OCI-LY3 (cell line): Measurements from ENCODE around the gene CHST11.

ENCODE experiments used
- EZH2phosphoT487 ChIP-seq: fragments of 200-600 bp; shearing (Covaris generic); IDR thresholded peaks from 2 replicates; pipeline ENCODE4 v1.6.1; 2018; ENCODE audit warnings: antibody characterized with exemption, mixed run types, low read depth
- TF ChIP-seq, protein P1 (sequence below): fragments of 200-600, 300-600 bp; sonication (generic); IDR thresholded peaks from 2 replicates; pipeline ENCODE4 v1.5.1; 2014; ENCODE audit warnings: antibody characterized with exemption, low read length, low read depth

- TF ChIP-seq, protein P1, sequence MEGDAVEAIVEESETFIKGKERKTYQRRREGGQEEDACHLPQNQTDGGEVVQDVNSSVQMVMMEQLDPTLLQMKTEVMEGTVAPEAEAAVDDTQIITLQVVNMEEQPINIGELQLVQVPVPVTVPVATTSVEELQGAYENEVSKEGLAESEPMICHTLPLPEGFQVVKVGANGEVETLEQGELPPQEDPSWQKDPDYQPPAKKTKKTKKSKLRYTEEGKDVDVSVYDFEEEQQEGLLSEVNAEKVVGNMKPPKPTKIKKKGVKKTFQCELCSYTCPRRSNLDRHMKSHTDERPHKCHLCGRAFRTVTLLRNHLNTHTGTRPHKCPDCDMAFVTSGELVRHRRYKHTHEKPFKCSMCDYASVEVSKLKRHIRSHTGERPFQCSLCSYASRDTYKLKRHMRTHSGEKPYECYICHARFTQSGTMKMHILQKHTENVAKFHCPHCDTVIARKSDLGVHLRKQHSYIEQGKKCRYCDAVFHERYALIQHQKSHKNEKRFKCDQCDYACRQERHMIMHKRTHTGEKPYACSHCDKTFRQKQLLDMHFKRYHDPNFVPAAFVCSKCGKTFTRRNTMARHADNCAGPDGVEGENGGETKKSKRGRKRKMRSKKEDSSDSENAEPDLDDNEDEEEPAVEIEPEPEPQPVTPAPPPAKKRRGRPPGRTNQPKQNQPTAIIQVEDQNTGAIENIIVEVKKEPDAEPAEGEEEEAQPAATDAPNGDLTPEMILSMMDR: no peak
- no peak for TF ChIP-seq EZH2phosphoT487
Measured at GRCh38 chr12:104600036-104600712, 143.4 kb downstream of the CHST11 start.
